GM12801 (cell line): ENCODE data around the gene CTNNBIP1.

ENCODE experiments used
- CTCF ChIP-seq: IDR thresholded peaks from one replicate; pipeline ENCODE4 v1.5.1; 2011; ENCODE audit warnings: control low read depth; ENCODE audit not compliant: insufficient read length; ENCODE audit errors: extremely low read depth

The CTNNBIP1 gene

DNA sequence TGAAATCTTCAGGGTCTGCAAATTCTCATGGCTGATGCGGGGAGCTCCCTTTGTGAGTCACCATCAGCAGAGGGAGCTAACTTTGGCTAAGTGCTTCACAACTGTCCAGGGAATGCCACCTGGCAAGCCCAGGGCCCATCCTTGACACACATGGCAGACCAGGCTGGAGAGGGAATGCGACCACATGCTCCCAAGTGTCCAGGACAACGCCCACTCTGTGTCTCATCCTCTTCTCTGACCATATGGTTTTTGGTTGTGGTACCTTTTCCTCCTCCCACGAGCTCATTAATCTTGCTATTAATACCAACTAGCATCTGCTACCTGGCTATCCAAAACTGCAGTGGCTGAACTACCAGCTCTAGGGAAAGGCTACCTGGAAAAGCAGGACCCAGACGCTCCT is 49.2 kb downstream of the CTNNBIP1 start:
- no peak for TF ChIP-seq CTCF

GRCh38 chr1:9859281-9860014 is 50.6 kb downstream of the CTNNBIP1 start:
- no peak for TF ChIP-seq CTCF

DNA sequence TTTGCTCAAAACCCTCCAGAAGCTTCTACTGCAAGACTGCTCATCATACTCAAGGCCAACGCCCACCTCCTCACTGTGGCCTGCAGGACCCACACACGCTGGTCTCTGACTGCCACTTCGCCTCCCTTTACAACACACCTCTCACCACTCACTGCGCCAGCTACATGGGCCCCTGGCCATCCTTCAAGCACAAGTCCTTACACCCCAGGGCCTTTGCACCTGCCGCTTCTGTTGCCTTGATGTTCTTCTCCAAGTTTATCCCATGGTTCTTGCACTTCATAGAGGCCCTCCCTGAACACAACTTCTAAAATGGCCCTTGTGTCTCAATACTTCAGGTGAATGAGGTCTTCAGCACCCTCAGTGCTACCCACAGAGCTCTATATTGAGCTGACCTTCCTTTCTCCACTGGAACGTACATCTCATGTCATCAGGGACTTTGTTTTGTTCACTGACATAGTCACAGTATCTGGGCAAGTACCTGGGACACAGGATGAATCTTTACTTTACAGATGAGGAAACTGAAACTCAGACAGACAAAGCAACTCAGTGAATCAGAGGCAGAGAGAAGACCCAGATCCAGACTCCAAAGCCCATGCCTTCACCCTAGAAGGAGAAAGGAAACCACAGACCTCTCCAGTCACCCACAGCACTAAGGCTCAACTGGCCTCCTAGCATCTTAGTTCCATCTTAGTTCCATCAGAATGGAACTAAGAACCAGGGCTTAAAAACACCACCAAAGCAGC is 51.6 kb downstream of the CTNNBIP1 start:
- no peak for TF ChIP-seq CTCF

- TF ChIP-seq CTCF = no peak
Measured at GRCh38 chr1:9855186-9855585, 54.9 kb downstream of the CTNNBIP1 start.

- no peak for TF ChIP-seq CTCF
Measured at GRCh38 chr1:9853249-9853595, 56.8 kb downstream of the CTNNBIP1 start.

GRCh38 chr1:9852410-9853248 is 57.4 kb downstream of the CTNNBIP1 start:
- no peak for TF ChIP-seq CTCF

- TF ChIP-seq CTCF = no peak
Measured at GRCh38 chr1:9852004-9852403, 58.1 kb downstream of the CTNNBIP1 start.
